ENCODE results near the gene SMCP. TPM values are rescaled to one million over a fixed set of nuclear protein-coding genes. Genes with fewer than 3 reads are reported as not detected.

SMCP gene
- total RNA-seq, 1 donor from 2014 or later: not detected

DNA sequence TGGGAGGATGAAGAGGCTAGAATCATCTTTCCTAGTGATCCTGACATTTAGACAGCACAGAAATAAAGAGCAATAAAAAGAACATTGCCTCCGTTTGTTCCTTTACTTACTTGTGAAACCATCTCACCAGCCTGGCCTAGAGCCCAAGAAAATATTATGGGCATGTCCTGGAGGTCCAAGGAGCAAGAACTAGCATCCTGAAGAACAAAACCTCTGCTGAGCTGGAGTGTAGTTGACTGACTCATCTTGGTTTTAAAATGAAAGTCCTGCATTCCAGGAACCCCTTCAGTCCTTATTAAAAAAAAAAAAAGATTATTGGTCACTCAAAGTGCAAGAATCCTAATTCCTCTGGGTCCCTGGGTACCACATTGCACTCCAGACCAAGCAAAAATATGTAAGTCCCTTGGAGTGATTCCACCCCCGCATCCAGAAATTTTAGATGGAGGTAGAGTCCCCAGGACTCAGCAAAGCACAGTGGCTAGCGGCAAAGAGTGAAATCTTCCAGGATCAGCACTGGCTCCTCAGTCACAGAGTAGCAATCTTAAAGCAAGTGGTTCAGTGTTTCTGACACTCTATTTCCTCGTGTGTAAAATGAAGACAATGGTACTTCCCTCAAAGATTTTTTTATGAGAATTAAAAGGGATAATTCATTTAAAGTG lies 7.0 kb downstream of the SMCP start:
- TF ChIP-seq, protein P1, sequence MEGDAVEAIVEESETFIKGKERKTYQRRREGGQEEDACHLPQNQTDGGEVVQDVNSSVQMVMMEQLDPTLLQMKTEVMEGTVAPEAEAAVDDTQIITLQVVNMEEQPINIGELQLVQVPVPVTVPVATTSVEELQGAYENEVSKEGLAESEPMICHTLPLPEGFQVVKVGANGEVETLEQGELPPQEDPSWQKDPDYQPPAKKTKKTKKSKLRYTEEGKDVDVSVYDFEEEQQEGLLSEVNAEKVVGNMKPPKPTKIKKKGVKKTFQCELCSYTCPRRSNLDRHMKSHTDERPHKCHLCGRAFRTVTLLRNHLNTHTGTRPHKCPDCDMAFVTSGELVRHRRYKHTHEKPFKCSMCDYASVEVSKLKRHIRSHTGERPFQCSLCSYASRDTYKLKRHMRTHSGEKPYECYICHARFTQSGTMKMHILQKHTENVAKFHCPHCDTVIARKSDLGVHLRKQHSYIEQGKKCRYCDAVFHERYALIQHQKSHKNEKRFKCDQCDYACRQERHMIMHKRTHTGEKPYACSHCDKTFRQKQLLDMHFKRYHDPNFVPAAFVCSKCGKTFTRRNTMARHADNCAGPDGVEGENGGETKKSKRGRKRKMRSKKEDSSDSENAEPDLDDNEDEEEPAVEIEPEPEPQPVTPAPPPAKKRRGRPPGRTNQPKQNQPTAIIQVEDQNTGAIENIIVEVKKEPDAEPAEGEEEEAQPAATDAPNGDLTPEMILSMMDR (IDR thresholded peaks at IDR 0.05; ENCODE audit: borderline replicate concordance): no peak
- intact Hi-C loops (cut with micrococcal nuclease): no loop called here
- H3K36me3 ChIP-seq: no peaks in the 10 kb centered on the region
- no peaks in the 10 kb centered on the region for H3K4me1 ChIP-seq
- H3K27ac ChIP-seq (replicated peaks): no peak overlapping the region
- peaks cover 4% of the 10 kb centered on the region for H3K9me3 ChIP-seq (replicated peaks)
- no peak overlapping the region for H3K4me3 ChIP-seq
- H3K27me3 ChIP-seq (ENCODE audit: low read depth): no peaks in the 10 kb centered on the region
- no peak for DNase-seq

DNA sequence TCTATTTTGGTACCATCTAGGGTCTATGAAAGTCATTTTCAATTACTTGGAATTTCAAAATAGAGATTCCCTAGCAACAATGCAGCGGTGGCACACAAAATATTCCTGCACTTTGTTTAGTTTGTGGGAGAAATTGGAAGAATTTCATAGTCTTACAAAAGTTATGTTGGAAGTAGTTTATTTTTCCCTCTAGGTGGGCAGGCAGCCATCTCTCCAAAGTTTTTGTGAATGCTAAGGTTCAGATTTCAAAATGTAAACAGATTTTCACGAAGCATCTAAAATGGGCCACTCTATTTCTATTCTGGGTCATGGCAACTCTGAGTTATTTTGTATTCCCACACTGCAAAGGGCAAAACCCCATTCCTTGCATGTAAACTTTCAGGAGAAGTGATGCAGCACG lies 8.0 kb downstream of the SMCP start:
- no peaks in the 10 kb centered on the region for H3K4me1 ChIP-seq
- DNase-seq: no peak
- intact Hi-C loops (cut with micrococcal nuclease): no loop called here
- no peak overlapping the region for H3K27ac ChIP-seq (replicated peaks)
- no peaks in the 10 kb centered on the region for H3K27me3 ChIP-seq (ENCODE audit: low read depth)
- no peak overlapping the region for H3K4me3 ChIP-seq
- TF ChIP-seq, protein P1 (IDR thresholded peaks at IDR 0.05; ENCODE audit: borderline replicate concordance): no peak
- H3K9me3 ChIP-seq (replicated peaks): peaks cover 8% of the 10 kb centered on the region
- H3K36me3 ChIP-seq: no peaks in the 10 kb centered on the region

DNA sequence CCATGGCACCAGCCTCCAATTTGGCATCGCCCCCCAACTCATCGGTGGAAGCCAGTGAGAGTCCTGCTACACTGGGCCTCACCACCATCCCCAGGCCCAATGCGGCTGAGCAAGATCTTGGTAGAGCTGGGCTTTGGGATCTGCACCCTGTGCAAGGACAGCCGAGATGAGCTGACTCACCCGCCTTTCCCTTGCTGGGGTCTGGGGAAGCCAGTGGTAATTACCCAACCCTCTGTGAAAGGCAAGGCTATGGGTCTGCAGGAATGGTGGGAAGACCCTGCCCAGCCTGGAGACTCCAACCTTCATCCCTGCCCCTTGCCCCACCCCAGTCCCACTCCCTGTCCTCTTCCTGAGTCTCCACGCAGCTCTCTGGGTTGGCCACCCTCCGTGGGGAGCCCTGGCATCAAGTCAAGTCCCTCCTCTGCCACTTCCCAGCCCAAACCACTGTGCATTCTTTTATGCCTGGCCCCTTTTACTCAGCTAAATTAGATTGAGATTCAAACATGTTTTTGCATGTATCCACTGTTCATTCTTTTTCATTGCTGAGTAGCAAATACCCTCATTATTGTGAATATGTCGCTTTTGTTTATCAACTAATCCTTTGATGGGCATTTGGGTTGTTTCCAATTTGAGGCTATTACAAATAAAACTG lies 8.8 kb downstream of the SMCP start:
- no peak overlapping the region for H3K27ac ChIP-seq (replicated peaks)

DNA sequence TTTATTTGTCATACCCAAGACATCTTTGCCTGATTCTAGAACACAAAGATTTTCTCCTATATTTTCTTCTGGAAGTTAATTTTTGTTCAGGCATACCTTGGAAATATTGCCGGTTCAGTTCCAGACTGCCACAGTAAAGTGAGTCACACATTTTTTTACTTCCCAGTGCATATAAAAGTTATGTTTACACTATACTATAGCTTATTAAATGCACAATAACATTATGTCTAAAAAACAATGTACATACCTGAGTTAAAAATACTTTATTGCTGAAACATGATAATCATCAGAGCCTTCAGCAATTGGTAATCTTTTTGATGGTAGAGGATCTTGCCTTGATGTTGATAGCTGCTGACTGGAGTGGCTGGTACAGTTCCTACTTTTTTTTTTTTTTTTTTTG lies 10.0 kb downstream of the SMCP start:
- intact Hi-C loops (cut with micrococcal nuclease): no loop called here
- no peak overlapping the region for H3K4me3 ChIP-seq
- no peaks in the 10 kb centered on the region for H3K36me3 ChIP-seq
- H3K4me1 ChIP-seq: no peaks in the 10 kb centered on the region
- TF ChIP-seq, protein P1 (IDR thresholded peaks at IDR 0.05; ENCODE audit: borderline replicate concordance): no peak
- no peaks in the 10 kb centered on the region for H3K27me3 ChIP-seq (ENCODE audit: low read depth)
- H3K27ac ChIP-seq (replicated peaks): no peak overlapping the region
- DNase-seq: no peak
- H3K9me3 ChIP-seq (replicated peaks): peaks cover 10% of the 10 kb centered on the region

More for the DNA sequence above, 8.8 kb downstream of the SMCP start:
- no peaks in the 10 kb centered on the region for H3K27me3 ChIP-seq (ENCODE audit: low read depth)
- H3K4me3 ChIP-seq: no peak overlapping the region
- H3K9me3 ChIP-seq (replicated peaks): peaks cover 10% of the 10 kb centered on the region
- intact Hi-C loops (cut with micrococcal nuclease): no loop called here
- TF ChIP-seq, protein P1 (IDR thresholded peaks at IDR 0.05; ENCODE audit: borderline replicate concordance): no peak
- DNase-seq: no peak
- no peaks in the 10 kb centered on the region for H3K36me3 ChIP-seq
- no peaks in the 10 kb centered on the region for H3K4me1 ChIP-seq

DNA sequence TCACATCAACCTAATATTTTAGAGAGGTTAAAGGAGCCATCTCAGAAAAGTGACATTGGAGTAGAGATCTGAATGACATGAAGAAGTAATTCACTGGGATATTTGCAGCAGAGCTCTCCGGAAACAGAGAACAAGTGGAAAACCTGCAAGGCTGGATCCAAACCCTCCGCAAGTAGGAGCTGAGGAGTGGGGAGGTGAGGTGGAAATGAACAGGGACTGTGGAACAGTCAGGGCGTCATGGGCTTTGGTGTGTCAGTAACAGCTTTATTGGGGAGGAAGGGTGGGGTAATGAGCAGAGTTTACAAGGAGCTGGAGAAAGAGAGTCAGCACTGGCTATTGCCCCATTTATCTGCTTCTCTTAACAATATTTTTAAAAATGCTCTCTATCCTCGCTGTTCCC lies 20.9 kb downstream of the SMCP start:
- TF ChIP-seq, protein P1 (IDR thresholded peaks at IDR 0.05; ENCODE audit: borderline replicate concordance): no peak
- intact Hi-C loops (cut with micrococcal nuclease): no loop called here
- Histone ChIP-seq H3K36me3 (no peaks in the 10 kb centered on the region), H3K9me3 (replicated peaks) (no peaks in the 10 kb centered on the region), H3K27ac (replicated peaks) (no peak overlapping the region), H3K4me1 (no peaks in the 10 kb centered on the region), H3K27me3 (ENCODE audit: low read depth) (peaks cover 16% of the 10 kb centered on the region), H3K4me3 (no peak overlapping the region)
- no peak for DNase-seq

Data from left ventricle myocardium inferior (tissue), 1 donor.